ENCODE data around the gene DHX32. TPM values are rescaled to one million over a fixed set of nuclear protein-coding genes. Genes with fewer than 3 reads are reported as not detected.

Gene DHX32
- 9.0 TPM for polyA plus RNA-seq (2012; ENCODE audit: insufficient read length, low read depth)

GRCh38 chr10:125881192-125881591 is at the start of gene DHX32:
Gene DHX32, minus strand, starts transcription at chr10:125881292. Its CDS starts 468 bp downstream, at chr10:125880824.
- TF ChIP-seq REST (IDR thresholded peaks at IDR 0.05; ENCODE audit: insufficient read depth in 1 of 2, low read depth in 2 of 2, low read length in 2 of 2) (no peak), POLR2AphosphoS5 (IDR thresholded peaks at IDR 0.05; ENCODE audit: low read depth, low read length) (no peak), FOXP2 (optimal IDR thresholded peaks at IDR 0.05; ENCODE audit: borderline replicate concordance, extremely low read depth, extremely low read length, insufficient read depth) (no peak), SIN3A (IDR thresholded peaks at IDR 0.05; ENCODE audit: borderline replicate concordance, insufficient read depth, low read length) (no peak), TAF1 (IDR thresholded peaks at IDR 0.05; ENCODE audit: borderline replicate concordance, insufficient read depth, low read length) (no peak)

- TF ChIP-seq TAF1 (IDR thresholded peaks at IDR 0.05; ENCODE audit: borderline replicate concordance, insufficient read depth, low read length) (no peak), FOXP2 (optimal IDR thresholded peaks at IDR 0.05; ENCODE audit: borderline replicate concordance, extremely low read depth, extremely low read length, insufficient read depth) (no peak), REST (IDR thresholded peaks at IDR 0.05; ENCODE audit: insufficient read depth in 1 of 2, low read depth in 2 of 2, low read length in 2 of 2) (no peak), SIN3A (IDR thresholded peaks at IDR 0.05; ENCODE audit: borderline replicate concordance, insufficient read depth, low read length) (no peak), POLR2AphosphoS5 (IDR thresholded peaks at IDR 0.05; ENCODE audit: low read depth, low read length) (no peak)
These were observed 48.5 kb upstream of the DHX32 start for GRCh38 chr10:125929618-125930017.

GRCh38 chr10:125928928-125929585 is 48.0 kb upstream of the DHX32 start:
- TF ChIP-seq SIN3A (IDR thresholded peaks at IDR 0.05; ENCODE audit: borderline replicate concordance, insufficient read depth, low read length) (no peak), TAF1 (IDR thresholded peaks at IDR 0.05; ENCODE audit: borderline replicate concordance, insufficient read depth, low read length) (no peak), FOXP2 (optimal IDR thresholded peaks at IDR 0.05; ENCODE audit: borderline replicate concordance, extremely low read depth, extremely low read length, insufficient read depth) (no peak), REST (IDR thresholded peaks at IDR 0.05; ENCODE audit: insufficient read depth in 1 of 2, low read depth in 2 of 2, low read length in 2 of 2) (no peak), POLR2AphosphoS5 (IDR thresholded peaks at IDR 0.05; ENCODE audit: low read depth, low read length) (no peak)

GRCh38 chr10:125926247-125926646 is 45.2 kb upstream of the DHX32 start:
- TF ChIP-seq TAF1 (IDR thresholded peaks at IDR 0.05; ENCODE audit: borderline replicate concordance, insufficient read depth, low read length) (no peak), SIN3A (IDR thresholded peaks at IDR 0.05; ENCODE audit: borderline replicate concordance, insufficient read depth, low read length) (no peak), POLR2AphosphoS5 (IDR thresholded peaks at IDR 0.05; ENCODE audit: low read depth, low read length) (no peak), REST (IDR thresholded peaks at IDR 0.05; ENCODE audit: insufficient read depth in 1 of 2, low read depth in 2 of 2, low read length in 2 of 2) (no peak), FOXP2 (optimal IDR thresholded peaks at IDR 0.05; ENCODE audit: borderline replicate concordance, extremely low read depth, extremely low read length, insufficient read depth) (no peak)

All from PFSK-1 (cell line).